Activated CD4-positive, alpha-beta T cell treated with anti-CD3 and anti-CD28 coated beads, Interleukin-2, amount 50 U/mL, for 1 hour (primary cell): Measurements from ENCODE around the gene GFER.
"Not testable (repeated sequence)": the region's sequence is repeated elsewhere in the genome, so short reads cannot be mapped to it uniquely, and the experiment has no call there.

Experiments
- DNase-seq: peaks from one replicate; pipeline ENCODE4 v3.0.0-alpha.2; 2020

GFER gene

GRCh38 chr16:2028620-2029220 is 44.7 kb downstream of the GFER start:
- no peak for DNase-seq

GRCh38 chr16:2029350-2029749 is 45.4 kb downstream of the GFER start:
- no peak for DNase-seq

- DNase-seq: no peak
Observed at GRCh38 chr16:2030036-2030435, 46.0 kb downstream of the GFER start.

- no peak for DNase-seq
Observed at GRCh38 chr16:2031081-2031577, 47.1 kb downstream of the GFER start.

- no peak for DNase-seq
Observed at GRCh38 chr16:2032285-2033056, 48.5 kb downstream of the GFER start.

- DNase-seq: no peak
Observed at GRCh38 chr16:2033057-2033908, 49.3 kb downstream of the GFER start.

- DNase-seq: not testable (repeated sequence)
Observed at GRCh38 chr16:2033909-2034695, 50.1 kb downstream of the GFER start.

- DNase-seq: no peak
Observed at GRCh38 chr16:2034696-2035430, 50.9 kb downstream of the GFER start.

- DNase-seq: no peak
Observed at GRCh38 chr16:2035431-2036199, 51.6 kb downstream of the GFER start.

- no peak for DNase-seq
Observed at GRCh38 chr16:2036200-2036966, 52.4 kb downstream of the GFER start.

- DNase-seq: no peak
Observed at GRCh38 chr16:2037115-2037514, 53.1 kb downstream of the GFER start.
